GM12878 (cell line): ENCODE data around the gene COMMD3.

Source experiments
- CTCF ChIP-seq, 3 experiments: IDR thresholded peaks in 2 of 3; conservative IDR thresholded peaks in 1 of 3; 2 replicates each; pipeline ENCODE4 v1.5.1; 2011; ENCODE audit warnings: low read depth in 3 of 3, low read length in 3 of 3, mild to moderate bottlenecking in 3 of 3, control low read depth in 2 of 3, moderate library complexity in 2 of 3, inconsistent platforms in 1 of 3, mixed read lengths in 1 of 3; ENCODE audit not compliant: control insufficient read depth in 2 of 3, insufficient read depth in 1 of 3; ENCODE audit errors: extremely low read depth in 1 of 3
- ELK1 ChIP-seq: IDR thresholded peaks from 2 replicates; pipeline ENCODE4 v1.6.1; 2012; ENCODE audit warnings: low read depth, low read length, improper control_type of control experiment
- MAX ChIP-seq: IDR thresholded peaks from 2 replicates; pipeline ENCODE4 v1.6.1; 2012; ENCODE audit warnings: low read depth, low read length, improper control_type of control experiment
- NR2C2 ChIP-seq: IDR thresholded peaks from 2 replicates; pipeline ENCODE4 v1.6.1; 2011; ENCODE audit warnings: borderline replicate concordance, low read depth; ENCODE audit not compliant: control insufficient read depth, insufficient read length
- RAD21 ChIP-seq: IDR thresholded peaks from 2 replicates; pipeline ENCODE4 v1.6.1; 2011; ENCODE audit warnings: mild to moderate bottlenecking, low read depth, low read length, moderate library complexity; ENCODE audit not compliant: insufficient read depth
- SRF ChIP-seq, 2 experiments: IDR thresholded peaks; 2 replicates each; pipeline ENCODE4 v1.6.1; 2011; ENCODE audit warnings: low read depth in 2 of 2, low read length in 2 of 2, mild to moderate bottlenecking in 1 of 2, moderate library complexity in 1 of 2
- TCF3 ChIP-seq: IDR thresholded peaks from 2 replicates; pipeline ENCODE4 v1.6.1; 2012; ENCODE audit warnings: low read depth, mild to moderate bottlenecking, low read length, borderline replicate concordance; ENCODE audit not compliant: insufficient read depth
- TCF7 ChIP-seq: IDR thresholded peaks from 2 replicates; pipeline ENCODE4 v1.6.1; 2014; ENCODE audit warnings: antibody characterized with exemption, borderline replicate concordance
- ZNF24 ChIP-seq: fragments of 450-650 bp; IDR thresholded peaks from 2 replicates; pipeline ENCODE4 v1.6.1; 2017; ENCODE audit warnings: antibody characterized with exemption, mild to moderate bottlenecking
- ZNF384 ChIP-seq: IDR thresholded peaks from 2 replicates; pipeline ENCODE4 v1.6.1; 2012; ENCODE audit warnings: low read depth, mild to moderate bottlenecking, low read length, improper control_type of control experiment, borderline replicate concordance
- ZNF592 ChIP-seq: fragments of 450-650 bp; IDR thresholded peaks from 2 replicates; pipeline ENCODE4 v1.6.1; 2017; ENCODE audit warnings: mild to moderate bottlenecking, moderate library complexity
- ZZZ3 ChIP-seq: IDR thresholded peaks from 2 replicates; pipeline ENCODE4 v1.6.1; 2011; ENCODE audit warnings: low read depth; ENCODE audit not compliant: control insufficient read depth, insufficient read length

GRCh38 chr10:22332116-22332692, 16.0 kb downstream of the COMMD3 start:
- TF ChIP-seq CTCF (IDR thresholded peaks at IDR 0.05 in 2 of 3, conservative IDR thresholded peaks at IDR 0.05 in 1 of 3; ENCODE audit: control insufficient read depth in 2 of 3, extremely low read depth in 1 of 3, insufficient read depth in 1 of 3, low read depth in 3 of 3, low read length in 3 of 3), result no peak
- TF ChIP-seq RAD21, result no peak
- TF ChIP-seq ELK1, result no peak
- no peak for TF ChIP-seq TCF3
- no peak for TF ChIP-seq SRF (IDR thresholded peaks at IDR 0.05; ENCODE audit: low read depth in 2 of 2, low read length in 2 of 2)
- TF ChIP-seq ZNF384, result no peak
- TF ChIP-seq MAX, result no peak
- TF ChIP-seq ZNF24, result no peak
- no peak for TF ChIP-seq ZZZ3
- no peak for TF ChIP-seq ZNF592
- no peak for TF ChIP-seq TCF7
- no peak for TF ChIP-seq NR2C2
